RCC 7860 (cell line): ENCODE data around the gene DIP2C.
A peak's percentile ranks its signal among the peaks of the same experiment; 100 is the strongest.
"Not testable (repeated sequence)": the region's sequence is repeated elsewhere in the genome, so short reads cannot be mapped to it uniquely, and the experiment has no call there.

Experiments
- DNase-seq: peaks from one replicate; pipeline ENCODE4 v3.0.0-alpha.2; 2015; ENCODE audit warnings: low spot score
- FAIRE-seq: peaks from 2 replicates; lab custom pipeline; 2012; peaks lifted over from hg19 to GRCh38; lab: Jason Lieb, UNC

The DIP2C gene

DNA sequence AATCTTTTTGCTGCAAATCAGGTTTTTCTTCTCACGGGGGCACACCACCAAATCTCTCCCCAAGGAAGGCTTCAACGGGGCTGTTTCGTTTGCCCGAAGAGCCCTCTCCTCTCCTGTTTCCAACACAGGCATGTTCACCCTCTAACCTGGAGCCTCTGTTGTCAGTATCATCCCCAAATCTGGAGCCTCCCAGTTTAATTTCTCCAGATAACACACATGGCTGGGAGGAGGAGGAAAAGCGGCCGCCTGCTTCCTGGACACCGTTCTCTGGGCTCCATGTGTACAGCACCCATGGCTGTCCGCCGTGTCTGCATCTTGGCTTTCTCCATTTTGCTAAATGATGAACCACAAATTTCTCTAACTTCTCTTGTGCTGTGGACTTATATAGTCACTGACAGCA is 214.5 kb downstream of the DIP2C start:
- FAIRE-seq (no peak), DNase-seq (no peak)

DNA sequence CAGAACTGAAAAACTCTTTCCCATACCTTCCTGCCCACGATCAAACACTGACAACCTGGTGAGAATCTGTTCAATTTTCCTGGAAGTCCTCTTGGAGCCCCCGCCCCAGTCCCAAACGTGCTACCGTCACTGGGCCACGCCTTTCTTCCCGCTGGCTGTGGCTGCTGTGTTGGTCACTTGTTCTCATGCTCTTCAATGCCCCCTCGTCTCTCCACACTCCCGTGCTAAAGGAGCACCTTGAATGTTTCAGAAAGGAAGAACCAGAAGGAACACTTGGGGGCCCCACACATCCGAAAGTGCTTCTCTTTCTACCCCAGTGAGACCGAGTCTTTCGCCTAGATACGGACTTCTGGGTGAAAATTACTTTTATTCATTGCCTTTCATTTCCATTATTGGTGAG is 215.1 kb downstream of the DIP2C start:
- DNase-seq (no peak), FAIRE-seq (no peak)

DNA sequence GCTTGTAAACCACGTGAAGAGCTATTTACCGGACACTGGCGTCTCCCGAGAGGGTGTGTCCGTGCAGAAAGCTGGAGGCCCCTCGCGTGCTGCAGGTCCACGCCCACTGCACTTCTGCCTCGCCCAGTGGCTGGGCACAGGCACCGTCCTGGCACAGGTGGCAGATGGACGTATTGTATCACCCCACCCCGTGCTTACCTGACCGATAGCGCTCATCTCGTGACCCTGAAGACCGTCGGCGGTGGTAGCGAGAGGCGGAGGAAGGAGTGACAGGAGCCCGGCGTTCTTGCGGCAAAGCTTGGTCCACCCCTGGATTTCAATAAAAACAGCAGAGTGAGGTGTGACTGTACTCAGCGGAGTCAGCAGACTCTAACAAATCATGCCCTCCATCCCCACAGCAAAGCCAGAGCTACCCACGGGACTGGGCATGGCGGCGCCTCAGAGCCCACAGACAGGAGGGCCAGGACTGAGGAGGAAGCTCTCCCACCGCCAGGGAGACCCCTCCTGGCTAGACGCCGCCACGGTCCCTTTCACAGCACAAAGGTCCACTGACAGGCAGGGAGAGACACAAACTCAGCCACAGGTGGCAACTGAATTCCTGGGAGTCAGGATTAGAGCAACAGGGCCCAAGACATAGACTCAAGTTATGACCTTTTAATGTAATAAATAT is 217.1 kb downstream of the DIP2C start:
- FAIRE-seq = no peak
- no peak for DNase-seq

DNA sequence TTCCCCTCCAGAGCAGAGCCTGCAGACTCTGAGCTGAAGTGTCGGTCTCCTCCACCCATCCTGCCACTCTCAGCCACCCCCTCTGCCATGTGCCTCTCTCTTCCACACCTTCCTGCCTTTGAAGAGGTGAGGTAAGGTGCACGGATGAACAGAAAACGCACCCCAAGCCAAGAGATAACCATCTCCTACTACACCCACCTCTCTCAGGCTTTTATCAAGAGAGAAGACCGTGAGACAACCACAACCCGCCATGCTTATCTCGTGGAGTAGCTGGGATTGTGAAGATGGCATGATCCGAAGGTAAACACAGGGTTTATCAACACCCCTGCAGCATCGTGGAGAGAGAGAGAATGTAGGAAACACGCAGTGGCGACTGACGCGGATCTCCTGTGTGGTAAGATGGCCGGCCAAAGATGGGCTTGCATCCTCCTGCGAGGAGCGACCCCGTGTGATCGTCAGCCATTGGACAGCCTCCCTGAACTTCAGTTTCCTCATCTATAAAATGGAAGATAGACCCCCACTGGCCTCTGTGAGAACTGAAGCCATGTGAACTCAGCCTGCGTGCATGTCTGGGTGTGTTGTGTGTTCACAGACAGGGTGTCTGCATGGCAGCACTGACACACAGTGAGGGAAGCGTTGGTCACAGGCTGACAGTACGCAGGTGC is 219.0 kb downstream of the DIP2C start:
- FAIRE-seq = no peak
- no peak for DNase-seq

DNA sequence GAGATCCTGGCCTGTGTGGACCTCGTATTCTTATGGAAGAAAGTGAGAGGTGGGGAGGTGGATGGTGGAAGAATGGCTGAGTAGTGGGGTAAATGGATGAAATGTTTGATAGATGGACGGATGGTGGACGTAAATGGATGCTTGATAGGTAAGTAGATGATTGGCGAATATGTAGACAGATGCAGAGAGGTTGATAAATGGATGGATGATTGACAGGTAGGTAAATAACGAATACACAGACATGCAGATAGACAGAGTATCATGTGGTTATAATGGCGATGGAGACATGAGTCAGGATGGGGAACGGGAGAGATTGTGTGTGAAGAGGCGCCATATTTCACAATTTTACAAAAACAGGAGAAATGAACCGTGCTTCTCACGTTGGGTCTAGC is 219.5 kb downstream of the DIP2C start:
- FAIRE-seq (no peak), DNase-seq (no peak)

DNA sequence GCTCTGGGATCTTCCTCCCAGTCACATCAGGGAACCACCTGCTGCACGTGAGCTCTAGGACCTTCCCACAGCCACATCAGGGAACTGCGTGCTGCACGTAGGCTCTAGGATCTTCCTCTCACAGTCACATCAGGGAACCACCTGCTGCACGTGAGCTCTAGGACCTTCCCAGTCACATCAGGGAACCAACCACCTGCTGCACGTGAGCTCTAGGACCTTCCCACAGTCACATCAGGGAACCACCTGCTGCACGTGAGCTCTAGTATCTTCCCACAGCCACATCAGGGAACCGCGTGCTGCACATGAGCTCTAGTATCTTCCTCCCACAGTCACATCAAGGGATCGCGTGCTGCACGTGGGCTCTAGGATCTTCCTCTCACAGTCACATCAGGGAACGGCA is 229.7 kb downstream of the DIP2C start:
- DNase-seq (no peak), FAIRE-seq (no peak)

DNA sequence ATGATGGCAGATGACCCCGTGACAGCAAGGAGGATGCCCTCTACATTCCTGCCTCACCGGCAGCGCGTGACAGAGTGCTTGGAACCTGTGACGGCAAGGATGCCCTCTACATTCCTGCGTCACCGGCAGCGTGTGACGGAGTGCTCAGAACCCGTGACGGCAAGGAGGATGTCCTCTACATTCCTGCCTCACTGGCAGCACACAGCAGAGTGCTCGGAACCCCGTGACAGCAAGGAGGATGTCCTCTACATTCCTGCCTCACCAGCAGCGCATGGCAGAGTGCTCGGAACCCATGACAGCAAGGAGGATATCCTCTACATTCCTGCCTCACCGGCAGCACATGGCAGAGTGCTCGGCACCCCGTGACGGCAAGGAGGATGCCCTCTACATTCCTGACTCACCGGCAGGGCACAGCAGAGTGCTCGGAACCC is 231.0 kb downstream of the DIP2C start:
- peak; percentile 63 for DNase-seq
- no peak for FAIRE-seq

DNA sequence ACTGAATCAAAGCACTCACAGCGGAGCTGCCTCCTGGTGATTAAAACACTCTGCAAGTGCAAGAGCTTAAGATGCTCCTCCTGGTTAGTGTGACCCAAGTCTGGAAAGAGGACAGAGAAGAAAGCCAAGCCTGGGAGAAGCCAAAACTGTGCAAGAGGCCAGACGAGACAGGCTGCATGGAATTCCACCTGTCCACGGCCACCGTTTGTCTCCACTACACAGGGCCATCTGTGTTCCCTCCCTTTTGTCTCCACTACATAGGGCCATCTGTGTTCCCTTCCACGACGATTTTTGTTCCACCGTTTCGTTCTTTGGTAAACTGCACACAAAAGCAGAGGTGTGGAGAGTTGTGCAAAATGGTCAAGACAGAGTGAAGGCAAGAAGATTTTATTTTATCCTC is 233.0 kb downstream of the DIP2C start:
- no peak for FAIRE-seq
- DNase-seq = no peak

DNA sequence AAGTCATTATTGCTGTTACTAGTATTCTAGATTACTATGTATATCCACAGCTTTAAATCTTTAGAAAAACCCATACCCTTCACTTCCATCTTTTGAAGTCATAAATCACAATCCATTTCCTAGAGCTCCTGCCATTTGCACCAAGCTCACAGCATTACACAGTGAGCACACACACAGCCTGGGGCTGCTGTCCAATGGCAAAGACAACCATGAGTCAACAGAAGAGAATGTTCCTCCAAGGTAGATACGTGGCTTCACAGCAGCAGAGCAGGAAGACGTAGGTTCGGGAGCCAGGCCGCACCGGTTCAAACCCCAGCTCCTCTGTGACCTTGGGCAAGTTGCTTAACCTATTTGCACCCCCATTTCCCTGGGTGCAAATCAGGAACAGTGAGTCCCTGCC is 234.6 kb downstream of the DIP2C start:
- FAIRE-seq (peak; percentile 88), DNase-seq (peak; percentile 87)

DNA sequence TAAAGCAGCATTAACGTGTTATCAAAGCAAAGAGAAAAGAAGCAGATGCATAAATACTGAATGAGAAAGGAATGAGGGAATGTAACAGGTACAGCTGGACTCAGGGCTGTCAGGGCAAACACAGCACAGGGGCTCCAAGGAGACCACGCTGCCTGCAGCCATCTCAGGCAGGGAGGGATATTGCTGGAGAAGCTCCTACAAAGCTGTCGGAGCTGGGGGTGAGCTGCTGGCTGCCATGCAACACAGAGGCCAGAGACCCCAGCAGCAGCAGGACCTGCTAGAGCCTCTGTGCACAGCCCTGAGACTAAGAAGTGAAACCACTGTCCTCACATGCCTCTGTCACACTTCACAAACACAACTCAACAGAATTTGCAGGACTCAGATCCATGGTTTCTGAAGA is 235.8 kb downstream of the DIP2C start:
- DNase-seq = no peak
- no peak for FAIRE-seq

DNA sequence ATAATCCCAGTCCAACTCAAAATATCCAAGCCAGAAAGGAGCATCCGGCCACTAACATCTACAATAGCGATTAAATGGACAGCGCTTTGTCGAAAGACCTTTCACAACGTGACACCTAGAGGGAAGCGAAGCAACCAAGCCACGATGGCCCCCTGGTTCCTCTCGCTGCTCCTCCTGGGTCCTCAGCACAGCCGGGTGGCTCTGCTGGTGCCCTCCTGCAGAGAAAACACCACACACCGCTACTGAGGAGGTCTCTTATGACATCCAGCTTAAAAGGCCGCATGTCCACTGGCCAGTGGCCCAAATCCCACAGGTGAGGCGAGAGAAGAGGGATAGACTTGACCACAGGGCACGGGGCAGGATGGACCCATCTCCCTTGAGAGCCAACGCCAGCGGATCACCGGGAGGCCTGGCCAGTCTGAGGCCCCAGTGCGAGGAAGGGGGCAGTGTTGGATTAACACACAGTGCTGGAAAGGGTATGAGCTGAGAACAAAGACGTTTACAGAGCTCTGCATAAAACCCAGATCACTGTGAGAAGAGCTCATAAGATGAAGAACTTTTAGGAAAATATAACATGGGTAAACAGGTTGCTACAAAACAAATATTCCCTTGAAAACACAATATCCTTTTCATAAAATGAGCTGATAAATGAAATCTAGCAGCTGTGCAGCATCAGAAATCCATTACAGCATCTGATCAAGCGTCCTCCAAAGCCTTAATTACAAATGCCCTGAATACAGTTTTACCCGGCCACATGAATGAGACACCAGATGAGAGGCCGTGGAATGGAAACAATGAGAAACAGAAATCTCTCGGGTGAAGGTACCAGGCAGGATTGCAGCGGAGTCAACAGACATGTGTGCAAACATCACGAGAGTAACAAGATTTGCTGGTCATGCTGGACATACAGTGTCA is 236.7 kb downstream of the DIP2C start:
- DNase-seq = no peak
- FAIRE-seq = no peak

DNA sequence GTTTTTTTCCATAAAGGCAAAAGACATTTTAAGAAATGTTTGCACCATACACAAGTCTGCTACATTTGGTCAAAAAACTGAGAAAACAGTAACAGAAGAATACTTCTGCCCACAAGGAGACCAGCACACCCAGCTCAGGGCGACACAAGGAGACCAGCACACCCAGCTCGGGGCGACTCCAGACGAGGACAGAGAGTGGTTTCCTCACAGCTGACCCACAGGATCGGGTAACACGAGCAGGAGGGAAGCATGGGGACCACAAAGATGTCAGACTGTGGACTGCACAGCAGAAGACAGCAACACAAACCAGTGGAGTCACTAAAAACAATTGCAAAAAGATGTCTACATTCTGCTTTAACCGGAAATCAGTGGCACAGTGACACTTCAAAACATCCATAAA is 237.6 kb downstream of the DIP2C start:
- FAIRE-seq = no peak

DNA sequence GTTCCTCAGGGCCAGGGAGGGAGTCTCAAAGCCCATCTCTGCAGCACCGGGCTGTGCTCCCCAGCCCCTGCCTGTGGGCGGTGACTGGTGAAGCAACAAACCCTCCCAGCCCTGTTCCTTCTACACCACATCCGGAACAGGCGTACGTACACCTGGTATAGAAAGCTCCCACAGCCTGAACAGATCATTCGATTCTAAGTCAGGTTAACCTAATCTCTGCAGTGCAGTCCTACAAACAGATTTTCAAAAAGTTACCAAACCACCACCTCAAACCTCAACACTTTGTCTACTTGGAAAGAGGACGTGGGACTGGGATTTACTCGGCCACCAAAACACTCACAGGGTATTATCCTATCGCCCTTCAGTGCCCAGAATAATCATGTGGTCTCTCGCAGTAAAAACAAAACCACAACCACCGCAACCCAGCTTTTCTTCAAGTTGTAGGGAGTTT is 238.4 kb downstream of the DIP2C start:
- DNase-seq = no peak

More for the DNA sequence above, 237.6 kb downstream of the DIP2C start:
- no peak for DNase-seq

DNA sequence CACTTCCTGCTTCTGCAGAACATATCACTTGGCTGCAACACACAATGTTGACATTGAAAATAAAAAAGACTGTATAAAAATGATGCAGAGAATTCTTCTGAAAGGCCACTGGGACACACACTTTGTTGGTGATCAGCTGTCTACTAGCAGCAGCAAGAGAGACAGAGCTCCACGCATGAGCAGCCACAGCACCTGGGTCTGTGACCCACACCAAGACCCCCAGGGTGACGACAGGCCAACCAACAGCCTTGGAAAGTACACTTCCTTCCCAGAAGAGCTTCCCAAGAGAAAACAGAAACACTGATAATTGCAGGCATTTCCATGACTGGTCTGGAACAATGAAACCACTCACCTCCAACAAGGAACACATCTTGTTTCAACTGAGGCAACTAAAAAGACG is 239.0 kb downstream of the DIP2C start:
- DNase-seq (no peak), FAIRE-seq (no peak)

More for the DNA sequence above, 238.4 kb downstream of the DIP2C start:
- no peak for FAIRE-seq

DNA sequence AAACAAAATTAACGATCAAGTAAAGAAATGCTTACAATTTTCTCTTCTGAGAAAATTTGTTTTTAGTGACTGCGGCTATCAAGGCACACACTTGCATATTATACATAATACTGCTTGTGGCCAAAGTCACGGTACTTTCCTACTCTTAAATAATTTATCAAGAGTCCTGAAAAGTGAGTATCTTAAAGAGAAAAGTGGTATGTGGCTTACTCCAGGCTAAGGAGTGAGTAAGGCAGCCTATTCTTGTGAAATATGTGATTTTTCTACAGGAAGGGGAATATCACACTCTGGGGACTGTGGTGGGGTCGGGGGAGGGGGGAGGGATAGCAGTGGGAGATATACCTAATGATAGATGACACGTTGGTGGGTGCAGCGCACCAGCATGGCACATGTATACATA is 240.1 kb downstream of the DIP2C start:
- not testable (repeated sequence) for FAIRE-seq, DNase-seq

DNA sequence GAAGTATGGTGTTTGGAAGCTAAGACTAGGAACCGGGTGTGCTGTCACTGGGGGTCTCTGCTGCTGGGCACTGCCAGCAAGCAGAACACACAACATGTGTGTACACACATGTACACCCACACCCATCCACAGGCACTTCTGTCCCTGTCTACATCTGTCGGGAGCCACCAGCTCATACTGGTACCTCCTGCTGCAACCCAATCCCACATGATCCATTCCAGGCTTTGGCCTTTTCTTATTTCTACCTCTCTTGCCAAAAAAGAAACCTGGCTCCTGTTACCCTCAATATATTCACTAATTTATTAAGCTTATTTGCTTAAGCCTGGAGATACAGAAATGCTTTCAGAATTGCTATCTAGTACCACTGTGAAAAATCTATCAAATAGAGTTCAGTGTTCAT is 246.0 kb downstream of the DIP2C start:
- FAIRE-seq (no peak), DNase-seq (no peak)

DNA sequence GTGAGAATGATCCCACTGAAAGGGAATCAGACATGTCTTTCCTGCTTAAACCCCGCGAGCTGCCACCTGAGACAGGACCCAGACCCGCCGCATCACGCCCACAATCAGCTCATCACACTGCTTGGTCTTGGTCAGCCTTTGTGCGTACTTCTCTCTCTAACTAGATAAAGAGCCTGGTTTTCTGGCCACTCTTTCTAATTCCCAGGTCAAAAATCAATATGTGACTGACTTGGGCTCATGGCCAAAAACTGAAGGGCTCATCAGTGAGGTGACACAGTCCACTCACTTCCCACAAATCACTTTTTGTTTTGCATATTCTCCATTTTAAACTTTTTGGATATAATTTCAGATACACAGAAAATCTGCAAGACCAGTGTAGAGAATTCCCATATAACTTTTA is 247.3 kb downstream of the DIP2C start:
- no peak for DNase-seq
- FAIRE-seq = no peak

DNA sequence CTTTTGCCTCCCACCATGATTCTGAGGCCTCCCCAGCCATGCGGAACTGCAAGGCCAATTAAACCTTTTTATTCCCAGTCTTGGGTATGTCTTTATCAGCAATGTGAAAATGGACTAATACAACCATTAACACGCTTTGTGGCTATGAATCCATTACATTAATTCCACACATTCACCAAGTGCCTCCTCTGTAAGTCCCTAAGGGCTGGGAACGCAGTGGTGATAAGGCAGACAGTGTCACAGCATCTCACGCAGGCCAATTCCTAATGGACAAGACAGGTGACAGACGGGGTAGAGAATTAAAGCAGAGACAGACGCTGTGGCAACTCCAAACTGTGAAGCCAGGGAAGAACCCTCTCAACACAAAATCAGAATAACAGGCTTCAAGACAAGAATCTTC is 247.8 kb downstream of the DIP2C start:
- FAIRE-seq = no peak
- DNase-seq = no peak

DNA sequence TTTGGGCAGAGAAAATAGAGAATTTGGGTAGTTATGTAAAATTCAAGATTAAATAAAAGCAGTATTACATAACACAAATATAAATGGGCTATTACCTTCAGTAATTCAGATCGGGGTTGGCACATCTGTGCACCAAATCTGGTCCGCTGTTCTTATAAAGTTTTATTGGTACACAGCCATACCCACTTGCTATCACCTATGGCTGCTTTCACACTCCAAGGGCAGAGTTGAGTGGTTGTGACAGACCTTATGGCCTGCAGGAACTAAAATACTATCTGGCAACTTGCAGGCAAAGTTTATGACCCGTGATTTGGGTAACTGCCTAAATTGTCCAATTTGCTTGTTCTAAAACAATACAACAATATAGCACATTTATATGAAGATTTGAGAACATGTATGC is 249.3 kb downstream of the DIP2C start:
- DNase-seq (no peak), FAIRE-seq (no peak)

DNA sequence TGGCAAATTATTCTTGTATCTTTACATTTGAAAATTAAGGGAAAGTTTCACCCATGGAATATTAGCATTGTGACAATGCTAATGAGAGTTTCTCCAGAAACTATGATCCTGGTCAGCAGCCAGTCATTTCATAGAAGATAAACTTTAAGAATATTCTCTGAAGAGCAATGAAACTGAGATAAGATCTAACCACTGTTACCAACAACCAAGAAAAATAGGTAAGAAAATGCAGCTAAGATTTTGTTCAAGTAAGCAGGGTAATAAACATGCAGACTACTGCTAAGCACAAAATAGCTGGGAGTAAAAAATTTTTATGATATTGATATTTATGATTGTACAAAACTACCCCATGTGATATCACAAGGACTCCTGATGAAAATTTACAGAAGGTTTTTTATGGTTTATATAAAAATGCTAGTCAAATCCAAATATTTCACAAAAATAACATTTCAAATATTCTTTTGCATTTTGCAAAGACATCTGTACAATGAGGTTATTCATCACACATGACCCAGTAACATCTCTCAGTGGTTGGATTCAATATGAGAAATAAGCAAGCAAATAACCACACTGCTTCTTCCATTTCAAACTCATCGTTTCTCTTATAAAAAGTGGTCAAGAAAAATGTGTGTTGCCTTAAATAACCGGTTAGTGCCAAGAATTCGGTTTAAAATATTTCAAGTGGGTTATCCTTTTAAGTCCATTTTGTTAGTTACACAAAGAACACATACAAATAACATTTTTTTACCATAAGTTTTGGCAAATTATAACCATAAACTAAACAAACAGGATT is 251.6 kb downstream of the DIP2C start:
- no peak for FAIRE-seq

More for the DNA sequence above, 251.6 kb downstream of the DIP2C start:
- no peak for DNase-seq
